GM21367 (cell line): ENCODE results near the gene HNRNPUL1.

Experiments
- ATAC-seq: cut with Tn5 transposase; IDR thresholded peaks from one replicate; pipeline ENCODE4 v1.9.1; 2021; ENCODE audit not compliant: unreplicated experiment

Gene HNRNPUL1

DNA sequence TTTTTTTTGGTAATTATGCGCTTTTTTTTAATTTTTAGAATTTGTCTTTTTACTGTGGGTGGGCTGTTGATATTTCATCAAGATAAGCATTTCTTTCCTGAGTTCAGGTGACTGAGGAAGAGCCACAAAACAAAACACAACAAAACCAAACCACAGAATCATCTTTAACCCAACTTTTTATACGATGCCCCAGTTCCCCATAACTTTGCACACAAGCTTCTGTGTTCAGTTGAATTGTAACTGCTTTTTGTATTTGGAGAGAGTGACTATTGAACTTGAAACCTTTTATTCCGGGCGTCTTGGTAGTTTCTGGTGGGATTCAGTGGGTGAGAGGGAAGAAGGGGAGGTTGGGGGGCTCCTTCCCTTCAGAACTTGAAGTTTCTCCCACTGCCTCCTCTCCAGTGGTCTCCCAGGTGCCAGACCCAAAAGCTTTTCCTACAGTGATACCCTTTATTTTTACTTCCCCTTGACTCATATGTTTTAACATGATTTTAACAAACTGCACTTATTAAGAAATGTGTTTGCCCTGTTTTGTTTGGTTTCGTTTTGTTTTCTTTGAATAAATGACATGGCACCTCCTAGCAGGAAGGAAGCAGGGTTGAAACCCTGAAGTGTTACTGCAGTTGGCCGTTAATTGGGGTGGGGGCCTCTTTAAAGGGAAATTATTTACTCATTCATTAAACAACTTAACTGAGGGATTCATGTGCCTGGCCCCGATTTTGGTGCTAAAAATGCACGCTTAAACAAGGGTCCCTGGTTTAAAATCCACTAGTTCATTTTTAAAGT, 43.1 kb downstream of the HNRNPUL1 start:
- no peak for ATAC-seq

DNA sequence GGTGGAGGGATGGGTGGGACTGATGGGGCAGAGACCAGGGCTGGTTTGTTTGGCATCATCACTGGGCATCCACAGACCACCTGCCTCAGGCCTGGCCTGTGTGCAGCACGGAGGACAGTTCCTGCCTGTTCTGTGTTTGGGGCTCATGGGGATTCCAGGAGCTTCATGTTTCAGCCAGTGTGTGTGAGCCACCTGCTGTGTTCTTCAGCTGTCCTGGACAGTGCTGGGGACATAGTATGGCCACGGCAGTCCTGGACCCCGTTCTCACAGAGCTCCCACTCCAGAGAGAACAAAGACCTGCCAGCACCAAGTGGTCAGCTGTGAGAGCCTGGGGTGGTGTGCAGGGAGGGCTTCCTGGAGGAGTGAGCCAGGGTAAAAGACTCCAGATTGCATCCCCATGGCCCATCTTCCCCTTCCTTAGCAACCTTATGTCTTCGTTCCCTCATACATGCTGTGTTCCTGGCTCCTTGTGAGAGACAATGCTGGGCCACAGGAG, 43.8 kb downstream of the HNRNPUL1 start:
- no peak for ATAC-seq

DNA sequence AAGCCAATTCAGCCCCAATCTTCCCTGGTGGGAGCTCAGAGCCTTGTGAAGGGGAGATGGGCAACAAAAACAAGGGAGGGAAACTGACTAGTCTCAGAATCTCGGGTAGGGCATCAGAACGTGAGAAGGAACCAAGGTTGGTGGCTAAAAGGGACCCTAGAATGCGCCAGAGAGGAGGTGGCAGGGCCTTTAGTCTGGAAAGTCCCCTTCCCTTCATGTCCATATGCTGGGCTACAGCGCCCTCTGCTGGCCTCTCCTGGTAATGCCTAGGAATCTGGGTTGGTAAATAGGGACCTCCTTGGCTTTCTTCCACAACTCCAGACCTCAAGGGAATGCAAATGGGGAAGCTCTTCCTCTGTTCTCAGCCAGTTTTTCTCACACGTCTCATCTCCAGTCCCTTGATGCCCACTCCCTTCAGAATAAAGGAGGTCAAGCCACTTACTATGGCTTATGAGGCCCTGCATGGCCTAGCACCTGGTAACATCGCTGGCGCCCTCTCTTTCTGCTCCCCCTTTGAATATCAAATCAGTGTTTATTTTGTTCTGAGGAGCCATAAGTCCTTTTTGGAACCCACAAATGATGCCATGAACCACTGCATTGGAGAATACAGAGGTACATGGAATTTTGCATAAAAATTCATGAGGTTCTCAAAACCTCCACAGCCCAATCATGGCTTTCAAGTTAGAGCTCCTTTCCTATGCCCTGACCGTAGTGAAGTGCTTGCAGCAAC, 44.4 kb downstream of the HNRNPUL1 start:
- ATAC-seq: no peak

DNA sequence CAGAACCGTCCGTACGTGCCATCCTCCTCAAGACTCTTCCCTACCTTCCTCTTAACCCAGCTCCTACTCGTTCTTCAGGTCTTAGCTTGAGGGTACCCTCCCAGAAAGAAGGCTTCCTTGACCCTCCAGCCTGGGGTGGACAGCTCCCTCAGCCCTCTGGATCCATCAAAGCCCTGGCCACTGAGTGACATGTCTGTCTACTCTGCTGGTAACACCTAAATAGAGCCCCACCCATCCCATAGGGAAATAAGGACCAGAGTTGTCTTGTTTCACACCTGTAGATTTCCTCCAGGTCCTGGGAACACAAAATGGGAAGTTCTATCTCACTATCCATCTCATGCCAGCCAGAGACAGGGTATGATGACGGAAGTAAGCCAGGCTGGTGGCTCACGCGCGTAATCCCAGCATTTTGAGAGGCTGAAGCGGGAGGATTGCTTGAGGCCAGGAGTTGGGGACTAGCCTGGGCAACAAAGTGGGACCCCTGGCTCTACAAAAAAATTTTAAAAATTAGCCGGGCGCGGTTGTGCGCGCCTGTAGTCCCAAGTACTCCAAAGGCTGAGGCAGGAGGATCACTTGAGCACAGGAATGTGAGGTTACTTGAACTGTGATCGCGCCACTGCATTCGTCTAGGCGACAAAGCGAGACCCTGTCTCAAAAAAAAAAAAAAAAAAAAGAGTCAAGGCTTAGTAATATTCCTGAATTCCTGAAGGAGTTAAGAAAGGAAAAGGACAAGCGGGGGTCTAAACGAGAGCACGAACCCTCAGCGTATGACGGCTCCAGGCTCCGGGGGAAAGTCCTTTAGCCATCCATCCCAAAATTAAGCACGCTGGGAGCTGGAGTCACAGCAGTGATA, 45.2 kb downstream of the HNRNPUL1 start:
- no peak for ATAC-seq

DNA sequence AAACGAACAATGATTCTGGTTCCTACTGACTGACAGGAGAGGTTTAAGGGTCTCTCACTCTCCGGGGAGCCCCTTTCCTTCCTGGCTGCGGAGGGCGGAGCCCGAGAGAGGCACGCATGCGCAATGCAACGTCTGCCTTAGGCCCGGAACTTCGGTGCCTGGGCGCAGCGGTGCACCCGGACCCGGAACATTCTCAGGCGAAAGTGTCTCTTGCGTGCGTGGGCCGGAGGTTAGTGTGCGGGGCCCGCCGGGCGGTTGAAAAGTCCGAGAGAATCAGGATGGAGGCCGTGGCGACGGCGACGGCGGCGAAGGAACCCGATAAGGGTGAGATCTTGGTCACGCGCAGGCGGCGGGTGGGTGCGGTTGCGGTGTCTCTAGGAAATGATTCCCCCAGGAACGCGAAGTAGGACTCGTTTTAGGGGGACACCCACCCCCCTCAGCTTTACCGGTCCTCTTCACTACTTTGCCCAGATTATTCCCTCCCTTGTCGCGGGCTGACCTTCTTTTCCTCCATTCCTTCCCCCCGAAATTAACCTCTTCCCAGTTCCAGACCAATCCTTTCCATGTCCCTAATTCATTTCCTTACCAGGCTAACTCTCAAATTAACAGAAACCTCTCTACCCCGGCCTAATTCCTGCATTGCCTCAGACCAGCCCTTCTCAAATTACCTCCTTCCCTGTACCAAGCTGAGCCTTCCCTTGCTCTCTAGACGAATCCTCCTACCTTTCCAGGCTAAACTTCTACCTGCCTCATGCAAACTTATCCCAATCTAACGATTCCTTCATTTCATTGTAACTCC, 46.1 kb downstream of the HNRNPUL1 start, which contains the start of gene CCDC97:
Gene CCDC97 (plus strand): TSS at position 140 of the 799 bp plus-strand sequence. CDS start 139 bp downstream, at position 279.
- peak; percentile 41 for ATAC-seq

DNA sequence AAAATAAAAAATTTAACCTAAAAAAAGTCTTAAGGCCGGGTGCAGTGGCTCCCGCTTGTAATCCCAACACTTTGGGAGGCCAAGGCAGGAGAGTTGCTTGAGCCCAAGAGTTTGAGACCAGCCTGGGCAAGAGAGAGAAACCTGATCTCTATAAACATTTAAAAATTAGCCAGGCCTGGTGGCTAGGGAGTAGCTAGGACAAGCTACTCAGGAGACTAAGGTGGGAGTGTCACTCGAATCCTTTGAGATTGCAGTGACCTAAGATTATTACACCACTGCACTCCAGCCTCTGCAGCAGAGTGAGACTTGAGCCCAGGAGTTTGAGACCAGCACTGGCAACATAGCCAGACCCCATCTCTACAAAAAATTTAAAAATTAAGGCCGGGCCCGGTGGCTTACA, 46.9 kb downstream of the HNRNPUL1 start:
- no peak for ATAC-seq

DNA sequence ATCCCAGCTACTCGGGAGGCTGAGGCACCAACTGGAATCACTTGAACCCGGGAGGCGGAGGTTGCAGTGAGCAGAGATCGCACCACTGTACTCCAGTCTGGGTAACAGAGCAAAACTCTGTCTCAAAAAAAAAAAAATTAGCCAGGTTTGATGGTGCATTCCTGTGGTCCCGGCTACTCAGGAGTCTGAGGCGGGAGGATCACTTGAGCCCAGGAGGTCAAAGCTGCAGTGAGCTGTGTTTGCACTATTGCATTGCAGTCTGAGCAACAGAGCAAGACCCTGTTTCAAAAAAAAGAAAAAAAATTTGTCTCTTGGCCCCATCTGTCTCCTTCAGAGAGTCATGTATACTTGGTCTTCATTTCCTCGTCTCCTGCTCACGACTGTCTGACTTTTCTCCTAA, 47.4 kb downstream of the HNRNPUL1 start:
- ATAC-seq: no peak

DNA sequence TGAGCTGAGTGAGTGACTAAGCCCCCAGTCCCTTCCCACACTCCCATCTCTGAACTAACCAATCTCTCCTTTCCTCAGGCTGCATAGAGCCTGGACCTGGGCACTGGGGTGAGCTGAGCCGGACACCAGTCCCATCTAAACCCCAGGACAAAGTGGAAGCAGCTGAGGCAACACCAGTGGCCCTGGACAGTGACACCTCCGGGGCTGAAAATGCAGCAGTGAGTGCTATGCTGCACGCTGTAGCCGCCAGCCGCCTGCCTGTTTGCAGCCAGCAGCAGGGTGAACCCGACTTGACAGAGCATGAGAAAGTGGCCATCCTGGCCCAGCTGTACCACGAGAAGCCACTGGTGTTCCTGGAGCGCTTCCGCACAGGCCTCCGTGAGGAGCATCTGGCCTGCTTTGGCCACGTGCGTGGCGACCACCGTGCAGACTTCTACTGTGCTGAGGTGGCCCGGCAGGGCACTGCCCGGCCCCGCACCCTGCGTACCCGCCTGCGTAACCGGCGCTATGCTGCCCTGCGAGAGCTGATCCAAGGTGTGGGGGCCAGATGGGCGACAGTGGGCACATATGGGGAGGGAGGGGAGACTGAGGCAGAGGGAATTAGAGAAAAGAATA, 52.2 kb downstream of the HNRNPUL1 start:
- ATAC-seq: no peak

DNA sequence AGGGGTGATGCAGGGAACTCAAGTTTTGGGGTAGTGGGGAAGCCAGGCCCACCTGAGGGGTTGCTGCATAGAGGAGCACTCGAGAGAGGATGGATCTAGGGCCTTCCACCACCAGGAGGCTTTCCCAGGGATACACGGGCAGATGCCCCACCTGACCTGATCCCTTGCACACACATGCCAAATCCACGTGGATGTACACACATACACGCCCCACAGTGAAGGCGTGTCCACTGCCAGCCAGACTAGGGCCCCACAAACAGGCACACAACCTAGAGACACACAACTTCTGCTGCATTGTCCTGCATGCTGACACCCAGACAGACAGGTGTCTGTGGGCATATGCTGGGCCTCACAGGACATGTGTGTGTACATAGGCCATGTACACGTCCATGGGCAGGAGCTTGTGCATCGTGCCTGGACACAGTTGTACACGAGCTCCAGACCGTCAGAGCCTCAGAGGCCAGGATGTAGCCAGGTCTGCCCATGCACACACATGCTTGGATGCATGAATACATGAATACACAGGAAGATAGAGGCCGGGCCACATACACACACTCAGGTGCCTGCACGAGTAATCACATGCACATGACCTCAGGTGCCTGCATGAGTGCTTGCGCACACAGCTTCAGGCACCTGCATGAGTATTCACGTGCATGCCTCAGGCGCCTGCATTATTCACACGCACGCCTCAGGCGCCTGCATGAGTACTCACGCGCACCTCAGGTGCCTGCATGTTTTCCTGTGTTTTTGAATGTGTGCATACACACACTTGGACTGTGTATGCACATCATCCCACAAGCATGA, 54.7 kb downstream of the HNRNPUL1 start:
- no peak for ATAC-seq

DNA sequence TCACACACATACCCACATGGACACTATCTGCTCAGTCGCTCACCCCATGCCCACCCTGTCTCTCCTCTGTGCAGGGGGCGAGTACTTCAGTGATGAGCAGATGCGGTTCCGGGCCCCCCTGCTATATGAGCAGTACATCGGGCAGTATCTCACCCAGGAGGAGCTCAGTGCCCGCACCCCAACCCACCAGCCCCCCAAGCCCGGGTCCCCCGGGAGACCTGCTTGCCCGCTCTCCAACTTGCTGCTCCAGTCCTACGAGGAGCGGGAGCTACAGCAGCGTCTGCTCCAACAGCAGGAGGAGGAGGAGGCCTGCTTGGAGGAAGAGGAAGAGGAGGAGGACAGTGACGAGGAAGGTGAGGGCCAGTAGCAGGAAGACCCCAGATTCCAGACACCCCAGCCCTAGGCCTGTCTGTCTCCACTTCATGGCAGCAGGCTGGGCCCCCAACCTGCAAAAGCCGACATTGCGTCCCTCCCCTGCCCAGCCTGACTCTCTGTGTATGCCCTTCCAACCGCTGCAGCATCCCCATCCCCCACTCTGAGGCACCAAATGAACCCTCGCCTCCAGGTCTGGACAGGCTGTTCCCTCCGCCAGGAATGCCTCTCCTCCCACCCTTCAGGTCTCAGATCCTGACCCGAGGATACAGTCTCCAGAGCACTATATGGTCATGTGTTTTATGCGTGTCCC, 55.5 kb downstream of the HNRNPUL1 start:
- no peak for ATAC-seq

DNA sequence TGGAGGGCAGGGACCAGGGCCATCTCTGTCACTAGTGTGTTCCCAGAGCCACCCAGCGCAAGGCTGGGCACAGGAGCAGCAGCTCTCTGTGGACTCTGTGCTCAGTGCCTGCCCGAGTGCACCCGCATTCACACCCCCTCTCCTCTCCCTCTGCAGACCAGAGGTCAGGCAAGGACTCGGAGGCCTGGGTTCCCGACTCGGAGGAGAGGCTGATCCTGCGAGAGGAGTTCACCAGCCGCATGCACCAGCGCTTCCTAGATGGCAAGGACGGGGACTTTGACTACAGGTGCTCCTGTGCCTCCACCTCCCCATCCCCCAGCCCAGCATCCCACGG, 56.0 kb downstream of the HNRNPUL1 start:
- no peak for ATAC-seq

DNA sequence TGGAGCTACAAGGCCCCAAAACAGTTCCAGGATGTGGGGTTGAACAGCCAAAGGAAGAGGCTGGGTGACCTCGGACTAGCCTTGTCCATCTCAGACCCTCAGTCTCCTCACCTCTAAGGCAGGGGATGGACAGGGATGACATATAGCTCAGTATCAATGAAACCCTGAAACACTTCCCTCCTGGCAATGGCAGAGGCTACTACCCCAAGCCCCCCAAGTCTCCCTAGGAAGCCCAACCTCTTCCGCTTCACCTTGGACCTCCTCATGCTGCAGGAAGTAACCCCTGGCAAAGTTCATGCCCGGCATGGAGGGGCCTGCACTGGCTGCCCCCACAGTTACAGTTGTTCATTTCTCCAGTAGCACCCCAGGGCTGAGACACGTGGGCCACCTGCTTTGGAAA, 56.4 kb downstream of the HNRNPUL1 start:
- no peak for ATAC-seq

DNA sequence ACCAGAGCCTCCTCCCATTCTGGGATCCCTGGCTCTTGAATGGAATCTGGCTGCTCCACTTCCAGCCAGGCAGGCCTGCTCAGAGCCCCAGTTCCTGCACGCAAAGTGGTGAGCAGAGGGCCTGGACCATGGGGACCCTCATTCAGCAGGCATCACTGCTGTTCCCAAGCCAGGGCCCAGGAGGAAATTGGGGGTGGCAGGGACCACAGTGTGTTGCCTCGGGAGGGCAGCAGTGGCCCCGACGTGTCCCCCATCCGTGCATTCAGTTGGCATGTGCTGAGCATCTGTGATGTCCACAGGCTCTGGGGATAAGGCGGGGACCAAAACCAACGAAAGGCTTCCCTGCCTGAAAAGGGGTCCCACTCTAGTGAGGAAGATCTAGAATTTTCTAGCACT, 57.0 kb downstream of the HNRNPUL1 start:
- ATAC-seq: no peak

DNA sequence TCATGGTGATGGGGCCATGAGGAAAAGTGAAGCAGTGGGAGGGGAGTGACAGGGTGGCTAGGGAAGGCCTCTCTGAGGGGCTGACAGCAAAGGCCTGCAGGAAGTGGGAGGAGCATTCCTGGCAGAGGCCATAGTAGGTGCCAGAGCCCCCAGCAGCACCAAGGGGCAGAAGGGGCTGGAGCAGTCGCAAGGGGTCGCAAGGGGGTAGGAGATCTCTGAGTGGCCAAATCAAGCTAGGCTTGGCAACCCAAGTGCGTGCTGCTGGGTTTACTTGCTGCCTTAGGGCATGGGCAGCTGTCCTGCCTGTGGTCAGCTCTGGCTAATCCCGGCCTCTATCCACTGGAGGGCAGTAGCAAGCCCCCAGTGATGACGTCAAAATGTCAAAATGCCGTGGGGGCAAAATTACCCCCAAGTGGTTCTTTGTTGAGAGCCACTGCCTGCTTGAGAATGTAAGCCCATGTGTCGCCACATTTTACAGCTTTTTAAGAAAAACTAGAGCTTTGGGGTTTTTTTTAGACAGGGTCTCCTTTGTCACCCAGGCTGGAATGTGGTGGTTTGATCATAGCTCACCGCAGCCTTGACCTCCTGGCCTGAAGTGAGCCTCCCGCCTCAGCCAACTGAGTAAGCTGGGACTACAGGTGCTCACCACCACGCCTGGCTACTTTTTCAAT, 57.6 kb downstream of the HNRNPUL1 start:
- no peak for ATAC-seq

DNA sequence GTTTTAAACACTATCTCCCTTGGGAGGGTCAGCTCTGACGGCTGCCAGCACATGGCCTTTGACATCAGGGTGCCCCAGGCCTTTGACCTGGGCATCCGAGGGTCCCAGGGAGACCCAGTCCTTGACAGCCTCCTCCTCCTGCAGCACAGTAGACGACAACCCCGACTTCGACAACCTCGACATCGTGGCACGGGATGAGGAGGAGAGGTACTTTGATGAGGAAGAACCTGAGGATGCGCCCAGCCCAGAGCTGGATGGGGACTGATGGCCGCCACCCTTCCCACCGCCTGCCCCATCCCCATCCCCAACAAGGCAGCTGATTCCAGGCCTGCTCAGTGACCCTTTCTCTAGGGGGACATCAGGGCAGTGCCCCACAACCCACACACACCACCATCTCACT, 58.3 kb downstream of the HNRNPUL1 start:
- ATAC-seq: no peak

DNA sequence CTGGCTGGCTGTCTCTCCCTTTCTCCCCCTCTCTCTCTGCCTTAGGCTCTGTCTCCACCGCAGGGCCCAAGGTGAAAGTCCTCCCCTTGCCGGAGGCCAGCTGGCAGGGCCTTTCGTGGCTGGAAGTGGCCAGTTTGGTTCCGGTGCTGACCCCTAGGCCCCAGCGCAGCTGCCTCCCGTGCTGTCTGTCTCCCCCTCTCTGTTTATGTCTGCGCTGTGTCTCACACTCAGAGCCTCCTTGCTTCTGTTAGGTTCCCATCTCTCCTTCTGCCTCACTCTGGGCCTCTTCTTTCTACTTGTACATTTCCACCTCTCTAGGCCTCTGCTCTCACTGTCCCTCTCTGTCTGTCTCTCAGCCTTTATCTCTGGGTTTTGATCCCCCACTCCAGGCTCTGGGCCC, 58.9 kb downstream of the HNRNPUL1 start:
- no peak for ATAC-seq

DNA sequence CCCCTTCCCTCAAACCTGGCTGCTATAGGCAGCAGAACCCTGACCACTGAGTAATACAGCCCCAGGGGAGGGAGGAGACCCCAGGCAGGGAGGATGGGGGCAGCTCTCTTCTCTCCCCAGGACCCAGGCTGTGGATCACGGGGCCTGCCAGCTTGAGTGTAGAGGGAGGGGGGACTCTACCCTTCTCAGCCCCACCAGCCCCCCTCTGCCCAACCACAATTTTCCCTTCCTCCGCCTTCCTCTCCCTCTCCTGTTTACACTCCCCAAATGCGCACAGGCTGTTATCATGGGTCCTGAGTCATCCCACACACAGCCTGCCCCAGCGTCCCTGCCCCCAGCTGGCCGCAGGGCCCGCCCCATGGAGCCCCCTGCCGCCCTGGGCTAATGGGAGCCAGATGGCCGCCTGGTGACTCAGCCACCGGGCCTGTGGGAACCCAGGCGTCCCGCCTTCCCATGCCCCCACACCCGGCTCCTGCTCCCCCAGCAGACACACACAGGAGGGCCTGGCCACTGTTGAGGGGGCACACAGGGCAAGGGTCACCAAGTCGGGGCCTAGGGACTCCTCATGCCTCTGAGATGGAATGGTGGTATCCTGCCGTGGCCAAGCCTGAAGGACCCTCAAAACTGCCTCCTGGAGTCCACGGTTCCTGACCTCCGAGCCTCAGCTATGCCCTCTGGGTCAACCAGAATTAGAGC, 59.4 kb downstream of the HNRNPUL1 start:
- ATAC-seq: no peak

DNA sequence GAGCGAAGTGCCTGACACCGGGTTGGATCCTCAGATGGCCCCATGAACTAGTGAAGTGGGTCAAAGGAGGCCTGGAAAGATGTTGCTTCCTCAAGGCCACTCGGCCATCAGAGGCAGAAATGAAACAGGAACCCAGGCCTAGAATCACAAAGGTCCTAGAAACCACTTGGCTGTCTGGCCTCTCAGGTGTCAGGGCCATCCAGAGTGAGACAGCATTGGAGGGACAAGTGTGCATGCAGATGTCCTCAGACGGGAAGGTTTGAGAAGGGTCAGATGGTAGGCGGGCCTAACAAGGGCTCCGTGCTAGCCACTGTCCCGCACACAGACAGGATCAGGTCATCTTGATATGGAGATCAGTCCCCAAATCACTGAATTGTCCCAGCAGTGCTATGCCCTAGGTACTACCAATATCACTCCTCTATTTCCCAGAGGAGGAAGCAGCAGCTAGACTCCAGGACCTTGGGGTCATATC, 60.1 kb downstream of the HNRNPUL1 start:
- no peak for ATAC-seq
